Measurements from ENCODE around the gene PLBD1. TPM values are rescaled to one million over a fixed set of nuclear protein-coding genes. Genes with fewer than 3 reads are reported as not detected.

The PLBD1 gene
- total RNA-seq: 3.4 TPM in 2 replicates

DNA sequence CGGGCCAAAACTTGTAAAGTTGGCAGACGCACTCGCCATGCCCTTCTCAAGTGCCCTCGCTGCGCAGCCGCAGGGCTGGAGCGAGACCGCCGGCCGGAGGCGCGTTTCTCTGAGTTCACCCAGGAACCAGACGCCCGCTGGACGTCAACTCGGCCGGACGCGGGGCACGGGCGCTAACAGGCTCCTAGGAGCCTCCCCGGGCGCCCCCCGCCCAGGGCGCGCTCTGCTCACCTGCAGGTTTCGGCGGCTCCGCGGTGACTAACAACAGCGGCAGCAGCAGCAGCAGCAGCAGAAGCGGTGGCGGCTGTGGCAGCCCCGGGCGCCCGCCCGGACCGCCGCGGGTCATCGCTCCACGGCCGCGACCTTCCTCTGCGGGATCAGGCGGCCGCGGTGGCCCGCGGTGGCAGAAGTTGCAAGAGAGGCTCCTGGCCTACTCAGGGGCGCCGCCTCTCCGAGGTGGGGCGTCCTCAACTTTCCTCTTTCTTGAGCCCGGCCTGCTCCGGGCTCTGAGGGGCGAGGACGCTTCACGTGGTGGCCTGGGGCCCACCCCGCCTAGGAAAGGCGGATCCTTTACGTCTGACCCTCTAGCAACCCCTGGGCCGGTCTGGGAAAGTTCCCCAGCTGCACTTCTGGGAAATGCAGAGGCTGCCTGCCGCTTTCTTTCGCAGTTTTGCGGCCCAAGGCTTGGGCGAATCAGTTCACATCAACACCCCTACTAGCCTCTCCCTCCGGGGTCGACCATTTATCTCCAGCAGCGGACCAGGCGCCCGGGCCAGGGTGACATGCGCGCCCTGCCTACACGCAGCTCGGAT, at the start of gene PLBD1:
PLBD1 (minus strand) TSS at position 533 of the 812 bp plus-strand sequence; CDS start at position 346, 187 bp downstream.

Other genes starting within 250 kb of the PLBD1 start
- 13.3 and 51.6 TPM in 2 replicates for gene ATF7IP, start 202.2 kb downstream of the PLBD1 start, total RNA-seq
- under 0.01 TPM in 1 of 2 replicates, not detected in the other for gene GUCY2C, start 128.7 kb upstream of the PLBD1 start, total RNA-seq
- gene WBP11, start 235.6 kb upstream of the PLBD1 start, total RNA-seq: 9.6 and 14.9 TPM in 2 replicates
- gene C12orf60, start 235.8 kb upstream of the PLBD1 start, total RNA-seq: 1.3 and 2.7 TPM in 2 replicates
- not detected in 2 replicates for gene SMCO3, start 246.3 kb upstream of the PLBD1 start, total RNA-seq

All from nasal cavity respiratory epithelium epithelial cell of viscerocranial mucosa (primary cell).